ENCODE measurements around the gene CHCHD3.

The CHCHD3 gene

DNA sequence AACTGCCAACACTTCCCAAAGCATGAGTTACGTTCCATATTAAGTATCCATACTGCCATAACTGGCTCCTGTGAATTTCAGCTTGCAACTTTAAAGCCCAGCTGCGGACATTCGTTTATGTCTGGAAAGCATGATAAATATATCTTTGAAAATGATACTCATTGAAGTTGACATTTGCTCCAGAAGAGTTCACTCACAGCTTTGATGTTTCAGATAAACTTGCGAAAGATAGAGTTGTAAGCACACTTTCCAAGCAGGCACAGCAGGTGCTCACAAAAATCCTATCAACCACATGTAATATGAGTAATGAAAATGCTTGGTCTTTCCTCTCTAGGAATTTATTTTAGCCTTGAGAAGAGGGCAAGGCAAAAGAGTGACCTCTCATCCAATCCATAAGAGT, 4.5 kb downstream of the CHCHD3 start:
- no peak for DNase-seq

DNA sequence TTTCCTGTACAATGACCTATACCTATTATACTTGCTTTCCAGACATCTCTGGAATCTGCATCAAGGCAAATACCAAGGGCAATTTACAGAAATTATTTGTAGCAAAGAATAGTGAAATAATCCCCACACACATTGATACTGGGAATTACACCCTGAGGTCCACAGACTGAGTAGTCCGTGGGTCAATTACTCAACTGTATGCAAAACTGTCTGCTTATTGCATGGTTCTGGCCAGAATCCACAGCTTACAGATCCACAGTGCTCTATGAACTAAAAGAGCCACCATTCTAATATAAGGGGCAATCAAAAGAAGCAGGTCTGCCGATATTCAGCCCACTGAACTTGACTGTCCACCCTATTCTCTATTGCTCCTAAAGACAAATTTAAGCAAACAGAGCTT, 5.7 kb downstream of the CHCHD3 start:
- no peak for DNase-seq

DNA sequence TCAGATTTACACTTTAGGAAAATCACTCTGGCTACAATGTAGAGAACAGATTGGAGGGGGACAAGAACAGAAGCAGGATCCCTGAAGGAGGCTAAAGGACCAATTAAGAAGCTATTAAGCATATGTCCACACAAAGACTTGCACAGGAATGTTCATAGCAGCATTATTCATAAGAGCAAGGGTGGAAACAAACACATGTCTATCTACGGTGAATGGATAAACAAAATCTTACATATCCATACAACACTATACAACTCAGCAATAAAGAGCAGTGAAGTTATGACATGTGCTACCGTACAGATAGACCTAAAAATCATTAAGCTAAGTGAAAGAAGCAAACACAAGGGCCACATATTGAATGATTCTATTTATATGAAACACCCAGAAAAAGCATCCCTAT, 10.4 kb downstream of the CHCHD3 start:
- DNase-seq, result no peak

DNA sequence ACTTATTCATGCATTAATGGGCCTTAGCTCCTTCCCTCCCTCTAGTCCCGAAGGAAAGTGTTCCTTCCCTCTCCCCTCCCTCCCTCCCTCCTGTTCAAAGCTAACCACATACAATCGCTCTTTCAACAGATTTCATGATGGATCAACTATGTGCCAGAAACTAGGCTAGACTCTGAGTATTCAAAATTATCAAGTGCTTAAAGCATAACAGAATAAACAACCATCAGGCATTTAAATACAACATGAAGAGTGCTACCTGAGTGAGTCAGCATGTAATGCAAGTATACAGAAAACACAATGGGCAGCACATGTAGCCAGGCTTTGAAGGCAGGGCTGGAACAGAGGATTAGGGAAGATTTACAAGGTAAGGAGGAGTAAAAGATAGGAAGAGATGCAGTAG, 11.3 kb downstream of the CHCHD3 start:
- DNase-seq, result no peak

DNA sequence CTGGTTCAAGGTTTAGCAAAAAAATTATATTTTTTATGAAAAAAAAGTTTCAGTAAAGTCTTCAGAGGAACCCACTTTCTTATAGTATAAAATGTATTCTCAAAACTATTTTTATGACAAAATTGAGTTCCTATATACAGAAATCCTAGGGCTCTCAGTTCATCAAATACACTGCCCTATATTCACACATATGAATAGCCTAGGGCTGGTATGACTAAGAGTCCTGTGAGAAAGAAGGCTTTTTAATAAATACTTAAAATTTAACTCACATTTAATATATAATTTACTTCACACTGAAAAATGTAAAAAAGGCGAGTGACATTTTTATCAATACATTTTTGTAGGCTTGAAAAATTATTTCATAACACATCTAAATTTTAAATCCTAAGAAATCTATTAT, 16.6 kb downstream of the CHCHD3 start:
- DNase-seq, result no peak

DNA sequence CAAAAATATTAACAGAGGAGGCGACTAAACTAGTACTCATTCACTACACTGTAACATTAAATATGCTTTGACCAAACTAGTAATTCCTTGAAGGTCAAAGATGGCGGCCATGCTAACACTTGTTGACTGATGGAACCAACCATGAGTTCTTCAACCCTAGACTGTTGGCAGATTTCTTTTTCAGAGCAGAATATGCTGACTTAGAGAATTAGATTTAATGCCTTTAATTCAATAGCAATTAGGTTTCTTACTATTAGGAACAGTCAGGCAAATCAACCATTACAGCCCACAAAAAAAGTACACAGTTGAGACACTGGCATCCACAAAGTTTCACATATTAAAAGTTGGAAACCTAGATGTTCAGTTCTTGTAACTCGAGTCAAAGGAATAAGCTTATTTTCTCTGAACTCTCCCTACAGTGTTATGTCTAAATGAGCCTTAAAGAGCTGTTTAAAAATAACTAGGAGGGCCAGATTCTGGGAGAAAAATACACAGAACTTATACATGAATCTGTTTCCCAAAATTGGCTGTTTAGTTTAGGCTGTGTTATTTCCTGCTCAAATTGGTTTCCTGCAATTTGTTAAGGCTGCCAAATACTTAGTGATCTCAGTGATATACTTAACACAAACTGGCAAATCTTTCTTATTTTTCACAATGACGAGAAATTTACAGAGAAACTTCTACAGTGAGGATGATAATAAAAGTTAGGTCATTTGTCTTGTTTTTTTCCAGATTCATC, 17.6 kb downstream of the CHCHD3 start:
- no peak for DNase-seq

DNA sequence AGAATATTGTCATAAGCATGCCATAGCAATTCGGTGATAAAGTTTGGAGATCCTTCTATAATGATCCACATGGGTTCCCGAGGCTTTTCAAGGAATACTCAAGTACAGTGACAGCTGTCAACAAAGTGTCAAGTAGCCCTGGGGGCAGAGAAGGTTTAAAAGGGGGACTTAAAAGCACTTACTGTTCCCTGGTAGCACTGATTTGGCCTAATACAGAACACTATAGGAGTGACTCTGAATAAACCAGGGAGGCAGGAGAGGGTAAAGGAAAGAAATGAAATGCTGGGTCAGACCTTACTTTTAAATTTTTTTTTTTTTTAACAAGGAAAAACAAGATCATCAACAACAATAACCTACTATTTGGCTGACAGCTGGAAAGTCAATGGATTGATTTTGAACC, 20.1 kb downstream of the CHCHD3 start:
- DNase-seq, result no peak

DNA sequence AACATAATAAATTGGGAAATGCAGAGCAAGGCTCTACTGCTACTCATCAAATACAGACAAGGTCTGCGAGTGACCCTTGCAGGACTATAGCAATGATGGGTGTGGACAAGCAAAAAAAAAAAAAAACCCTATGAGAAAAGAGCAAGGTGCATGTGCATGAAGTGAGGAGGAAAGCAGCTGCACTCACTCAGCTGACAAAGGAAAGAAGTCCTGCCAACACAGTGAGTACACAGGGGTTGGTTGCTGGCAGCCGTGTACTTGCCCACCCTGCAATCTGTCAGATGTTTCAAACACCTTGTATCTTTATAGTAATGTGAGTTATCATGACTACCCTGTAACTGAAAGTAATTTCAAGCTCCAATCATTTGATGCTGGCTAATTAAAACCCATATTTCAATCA, 20.5 kb downstream of the CHCHD3 start:
- no peak for DNase-seq

DNA sequence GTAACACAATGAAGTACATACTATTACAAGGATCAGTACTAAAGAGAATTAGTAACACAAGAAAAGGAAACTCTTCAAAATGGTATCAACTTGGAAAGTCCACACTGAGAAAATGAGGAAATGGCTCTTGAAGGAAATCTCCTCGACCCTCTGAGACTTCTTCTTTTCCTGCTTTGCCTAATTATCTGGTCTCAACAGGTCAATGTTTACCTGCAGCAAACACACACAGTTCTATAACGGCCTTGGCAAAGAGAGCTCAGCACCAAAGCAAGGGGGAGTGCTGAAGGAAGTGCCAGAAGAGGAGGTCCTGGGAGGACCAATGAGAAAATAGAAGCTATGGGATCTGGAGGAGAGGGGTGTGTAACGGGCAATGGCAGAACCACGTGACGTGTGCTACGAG, 21.9 kb downstream of the CHCHD3 start:
- DNase-seq, result no peak

DNA sequence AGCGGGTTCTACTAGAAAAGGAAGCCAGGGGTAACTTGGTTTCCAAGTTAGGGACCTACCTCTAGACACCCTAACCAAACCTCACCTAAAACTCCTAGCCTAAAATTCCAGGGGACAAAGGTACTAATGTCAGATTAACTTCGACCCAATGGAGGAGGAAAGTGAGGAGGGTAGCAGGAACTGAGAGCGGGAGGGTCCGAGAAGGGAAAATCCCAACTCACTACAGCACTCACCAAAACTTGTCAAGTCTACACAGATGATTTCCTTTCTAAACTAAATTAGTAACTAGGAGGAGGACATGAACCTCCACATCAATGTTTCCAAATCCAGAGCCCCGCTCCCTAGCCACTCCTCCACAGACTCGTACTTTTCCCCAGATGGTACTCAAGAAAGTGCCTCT, 22.6 kb downstream of the CHCHD3 start:
- no peak for DNase-seq

DNA sequence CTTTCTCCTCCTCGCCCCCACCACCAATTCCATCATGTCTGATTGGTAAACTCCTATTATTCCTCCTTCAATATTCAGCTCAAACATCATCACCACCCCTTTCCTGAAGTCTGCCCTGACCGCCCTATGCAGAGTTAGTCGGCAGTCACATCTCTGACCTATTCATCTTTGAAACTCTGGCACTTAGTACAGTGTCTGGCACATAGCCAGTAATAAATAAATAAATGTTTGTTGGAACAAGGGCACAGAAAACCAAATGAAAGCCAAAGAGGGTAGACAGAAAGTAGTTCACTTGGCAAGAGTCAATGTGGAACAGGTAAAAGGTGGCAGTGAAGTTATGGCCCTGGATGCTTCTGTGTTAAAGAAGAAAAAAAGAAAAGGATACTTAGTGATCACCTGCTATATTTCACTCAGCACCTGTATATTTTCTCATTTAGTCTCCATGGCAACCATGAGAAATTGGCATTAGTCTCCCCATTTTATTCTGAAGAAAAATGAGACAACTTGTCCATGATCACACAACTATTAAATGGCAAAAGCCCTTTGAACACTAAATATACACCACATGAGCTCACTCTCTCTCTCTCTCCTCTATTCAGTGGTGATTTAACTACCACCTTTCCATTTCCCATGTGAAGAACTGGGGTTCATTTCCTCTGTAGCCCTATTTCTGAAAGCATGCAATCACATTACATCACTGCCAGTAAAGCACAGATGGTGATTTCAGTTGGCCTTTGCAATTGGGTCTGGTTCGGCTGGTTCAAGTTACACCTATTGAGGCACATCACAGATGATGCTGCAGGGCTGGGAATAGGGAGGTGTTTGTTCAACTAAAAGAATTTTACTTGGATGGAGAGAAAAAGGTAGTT, 25.3 kb downstream of the CHCHD3 start:
- DNase-seq, result no peak

DNA sequence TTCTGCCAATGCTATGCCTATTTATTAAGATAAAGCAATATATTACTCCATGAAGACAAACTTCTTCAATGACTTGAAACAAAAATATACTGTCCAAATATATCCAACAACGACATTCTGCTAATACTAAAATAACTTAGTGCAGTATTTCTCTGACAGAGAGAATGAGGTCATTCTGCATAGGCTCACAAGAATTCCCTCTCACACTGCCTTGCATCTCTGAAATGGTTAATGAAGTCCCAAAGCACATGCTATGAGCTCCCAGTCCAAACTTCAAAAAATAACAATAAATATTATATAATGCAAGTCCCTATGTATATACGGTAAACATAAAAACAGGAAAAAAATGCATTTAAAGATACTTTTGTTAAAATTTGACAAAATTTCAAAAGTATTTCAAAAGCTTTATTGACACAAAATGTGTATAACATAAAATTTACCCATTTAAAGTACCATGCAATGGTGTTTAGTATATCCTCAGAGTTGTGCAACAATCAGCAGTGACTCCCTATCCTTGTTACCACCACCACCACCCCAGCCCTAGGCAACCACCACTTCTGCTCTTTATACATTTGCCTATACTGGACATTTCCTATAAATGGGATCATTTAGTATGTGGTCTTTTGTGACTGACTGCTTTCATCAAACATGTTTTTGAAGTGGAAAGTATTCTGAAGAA, 27.6 kb downstream of the CHCHD3 start:
- DNase-seq, result peak; percentile 40

DNA sequence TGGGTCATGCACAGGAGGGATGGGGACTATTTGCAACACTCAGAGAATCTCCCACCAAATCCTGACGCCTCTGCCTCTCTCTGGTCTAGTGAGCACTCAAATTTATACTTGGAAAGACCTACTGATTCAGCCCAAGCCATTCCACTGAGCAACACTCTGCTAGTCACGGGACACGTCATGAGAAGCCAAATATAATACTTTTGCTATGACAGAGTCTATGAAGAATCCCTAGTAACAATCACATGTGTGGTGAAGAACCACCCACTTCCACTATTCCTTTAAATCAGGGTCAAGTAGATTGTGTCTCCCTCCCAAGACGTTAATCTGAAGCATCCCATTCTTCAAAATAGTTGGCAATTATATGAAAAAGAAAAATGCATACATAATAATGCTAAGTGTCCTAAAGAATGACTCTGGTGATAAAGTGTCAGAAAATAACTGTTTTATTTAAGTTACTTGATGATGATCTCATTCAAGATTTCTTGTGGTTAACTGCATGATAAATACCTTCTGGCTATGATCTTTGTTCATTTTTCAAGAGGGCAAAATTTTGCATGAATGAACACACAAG, 28.5 kb downstream of the CHCHD3 start:
- peak; percentile 96 for DNase-seq

DNA sequence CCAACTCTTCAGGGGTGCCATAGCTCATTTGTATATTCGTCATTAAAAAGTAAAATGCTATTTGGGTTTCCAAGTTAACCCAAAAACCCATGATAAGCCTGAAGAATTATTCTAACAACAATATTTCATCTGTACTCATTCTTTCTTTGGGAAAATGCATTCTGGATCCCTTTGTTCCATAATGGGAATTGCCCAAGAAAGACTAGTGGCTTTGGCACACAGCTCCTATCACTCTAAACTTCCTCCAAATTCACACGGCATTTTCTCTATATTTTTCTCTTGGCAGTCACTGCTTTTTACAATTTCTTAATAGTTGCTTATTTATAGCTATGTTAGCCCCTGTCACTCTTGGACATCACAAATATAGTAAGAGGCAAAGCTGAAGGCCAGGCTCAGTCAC, 29.1 kb downstream of the CHCHD3 start:
- DNase-seq, result no peak

DNA sequence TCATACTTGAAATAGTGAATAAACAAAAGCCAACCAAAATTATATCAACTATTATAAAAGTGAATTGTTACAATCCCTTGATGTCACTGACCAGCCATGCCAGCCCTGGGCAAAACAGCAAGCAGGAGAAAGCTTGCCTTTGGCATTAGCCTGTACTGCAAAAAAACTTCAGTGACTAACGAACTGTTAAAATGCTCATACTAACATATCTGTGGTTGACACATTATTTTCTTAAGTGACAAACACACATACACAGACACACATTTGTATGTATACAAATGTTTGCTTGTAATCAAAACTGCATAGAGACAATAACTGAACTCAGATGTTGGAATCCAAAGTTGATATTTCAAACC, 29.5 kb downstream of the CHCHD3 start:
- peak; percentile 27 for DNase-seq

DNA sequence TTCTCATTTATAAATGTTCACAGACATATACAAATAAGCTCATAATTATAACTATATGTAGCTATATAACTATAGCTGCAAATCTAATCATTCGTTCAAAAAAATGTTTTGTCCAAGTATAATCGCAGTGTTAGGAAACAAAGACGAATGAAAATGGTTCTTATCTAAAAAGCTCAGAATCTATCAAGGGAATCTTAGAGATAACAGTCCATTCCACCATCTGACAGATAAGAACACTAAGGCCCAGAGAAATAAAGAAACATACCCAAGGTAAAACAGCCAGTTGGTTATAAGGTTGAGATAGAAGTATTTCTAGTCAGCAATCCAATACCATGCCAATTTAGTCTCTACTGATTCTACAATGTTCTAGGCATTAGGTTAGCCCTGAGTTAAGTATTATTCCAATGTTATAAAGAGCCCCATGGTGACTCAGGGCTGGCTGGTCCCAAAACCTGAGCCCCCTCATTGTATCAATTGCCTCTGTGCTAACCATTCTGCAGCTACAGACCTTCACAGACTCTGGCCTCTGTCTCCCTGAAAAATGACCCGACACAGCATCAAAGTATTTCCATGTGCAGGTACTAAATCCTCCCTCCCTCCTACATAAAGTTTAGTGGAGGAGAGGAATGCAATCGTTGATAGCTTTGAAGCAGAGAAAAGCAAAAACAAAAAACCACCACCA, 30.0 kb downstream of the CHCHD3 start:
- DNase-seq, result no peak

DNA sequence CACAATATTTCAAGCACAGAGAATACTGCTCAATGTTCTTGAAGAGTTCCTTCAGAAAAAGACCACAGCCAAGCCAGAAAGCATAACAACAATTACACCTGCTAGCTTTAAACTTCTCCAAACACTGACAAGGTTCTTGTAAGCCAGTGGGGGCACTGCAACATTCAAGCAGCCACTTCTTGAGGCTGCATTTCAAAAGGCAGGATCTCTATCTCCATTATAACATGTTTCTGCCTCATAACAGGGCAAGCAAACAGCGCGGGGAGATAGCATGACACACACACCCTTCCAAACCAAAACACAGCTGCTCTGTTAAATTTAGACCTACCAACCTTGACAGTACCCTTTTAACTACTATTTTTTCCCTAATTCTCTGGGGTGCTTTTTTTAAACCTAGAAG, 30.8 kb downstream of the CHCHD3 start:
- DNase-seq, result peak; percentile 15

DNA sequence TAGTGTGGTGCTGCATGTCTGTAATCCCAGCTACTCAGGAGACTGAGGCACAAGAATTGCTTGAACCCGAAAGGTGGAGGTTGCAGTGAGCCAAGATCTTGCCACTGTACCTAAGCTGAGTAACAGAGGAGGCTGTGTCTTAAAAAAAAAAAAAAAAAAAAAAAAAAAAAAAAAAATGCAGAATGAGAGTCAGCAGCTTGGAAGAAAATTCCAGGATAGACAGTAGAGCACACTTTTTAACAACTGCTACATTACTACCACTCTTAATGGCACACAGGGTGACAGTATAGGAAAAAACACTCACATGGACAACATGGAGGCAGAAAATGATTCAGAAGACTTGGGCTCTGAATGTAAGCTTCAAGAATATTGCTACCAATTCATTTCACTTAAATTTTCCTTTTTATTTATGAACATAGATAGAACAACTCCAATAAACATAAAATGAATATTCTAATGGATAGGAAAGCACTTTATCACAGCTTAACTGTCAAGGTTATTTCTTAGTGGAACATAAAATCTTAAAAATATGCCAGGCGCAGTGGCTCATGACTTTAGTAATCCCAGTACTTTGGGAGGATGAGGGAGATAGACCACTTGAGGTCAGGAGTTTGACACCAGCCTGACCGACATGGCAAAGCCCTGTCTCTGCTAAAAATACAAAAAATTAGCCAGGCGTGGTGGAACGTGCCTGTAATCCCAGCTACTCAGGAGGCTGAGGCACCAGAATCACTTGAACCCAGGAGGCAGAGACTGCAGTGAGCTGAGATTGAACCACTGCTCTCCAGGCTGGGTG, 31.5 kb downstream of the CHCHD3 start:
- DNase-seq, result no peak

DNA sequence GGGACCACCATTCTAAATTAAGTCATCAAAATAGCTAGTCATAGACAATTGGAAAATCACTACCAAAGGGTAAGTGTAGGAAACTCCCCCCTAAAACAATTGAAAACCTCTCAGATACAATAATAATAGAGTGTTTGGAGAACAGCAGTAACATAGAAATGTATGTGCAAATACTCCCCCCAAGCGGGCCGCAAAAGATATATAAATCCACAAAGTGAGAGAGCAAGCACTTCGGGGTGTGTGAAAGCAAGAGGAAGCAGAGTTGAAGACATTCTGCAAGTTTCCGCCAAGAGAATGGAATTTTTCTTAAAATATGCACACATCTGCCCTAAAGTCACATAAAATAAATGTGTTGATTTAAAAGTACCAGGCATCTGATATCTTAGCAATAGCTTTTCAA, 33.3 kb downstream of the CHCHD3 start:
- no peak for DNase-seq

DNA sequence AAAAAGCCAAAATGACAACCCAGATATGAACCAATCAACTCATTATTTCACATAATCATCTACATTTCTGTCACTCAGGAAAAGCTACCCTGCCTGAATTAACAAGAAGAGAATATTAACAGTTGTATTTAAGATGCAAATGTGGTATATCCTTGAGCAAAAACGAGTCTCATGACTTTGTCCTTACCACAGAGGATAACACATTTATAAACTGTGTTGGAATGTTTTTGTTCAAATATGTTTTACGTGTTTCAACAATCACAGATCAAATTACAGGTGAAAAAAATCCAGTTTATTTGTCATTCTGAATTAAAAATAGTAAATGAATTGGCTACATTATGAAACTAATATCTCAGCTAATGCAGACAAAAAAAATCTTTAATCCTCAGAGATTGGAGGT, 34.6 kb downstream of the CHCHD3 start:
- DNase-seq, result no peak

DNA sequence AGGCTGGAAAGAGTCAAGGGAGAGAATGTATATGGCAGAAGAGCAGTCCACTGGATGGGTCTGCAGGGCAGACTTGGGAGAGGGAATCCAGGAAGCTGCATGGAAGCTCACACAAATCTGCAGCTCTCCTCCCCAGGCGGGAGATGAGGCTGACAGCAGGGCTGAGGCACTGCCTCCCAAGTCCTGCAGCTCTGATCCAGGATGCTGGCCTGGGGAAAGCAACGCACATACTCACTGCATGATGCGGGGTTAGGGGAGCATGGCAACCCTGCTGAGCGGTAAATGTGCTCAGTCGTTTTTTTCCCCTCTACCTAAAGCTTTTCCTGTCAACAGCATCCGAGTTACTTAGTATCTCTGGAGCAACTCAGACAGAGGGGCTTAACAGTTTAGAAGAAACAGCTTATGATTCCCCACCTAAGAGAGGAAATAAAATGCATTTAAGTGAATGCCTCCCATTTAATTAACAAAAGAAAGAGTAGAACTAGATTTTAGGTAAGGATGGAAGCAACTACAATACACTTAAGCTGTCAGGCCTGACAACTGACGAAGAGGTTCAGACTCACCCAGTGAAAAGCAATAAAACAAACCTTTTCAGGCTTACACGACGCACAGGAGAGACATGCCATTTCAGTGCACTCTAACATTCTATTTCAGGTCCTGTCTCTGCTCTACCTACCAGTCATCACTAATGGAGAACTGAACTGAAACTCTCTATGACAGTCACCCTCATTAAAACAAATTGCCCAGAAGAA, 37.0 kb downstream of the CHCHD3 start:
- DNase-seq, result no peak

Measured in EL (cell line).